Measurements from ENCODE around the gene TP53RK.
A peak's percentile ranks its signal among the peaks of the same experiment; 100 is the strongest.

The TP53RK gene

GRCh38 chr20:46688151-46689081, 828 bp downstream of the TP53RK start:
- Histone ChIP-seq H3K9me3 (ENCODE audit: control insufficient read depth, low read length) (no peaks in the 10 kb centered on the region), H3K14ac (ENCODE audit: low read length in 2 of 2) (peak overlapping the region; percentile 90 to 97), H2AK5ac (ENCODE audit: low read length, severe bottlenecking) (peak overlapping the region; percentile 72), H3K79me1 (replicated peaks; ENCODE audit: low read length, poor library complexity, severe bottlenecking) (peaks cover 11% of the 10 kb centered on the region), H2AFZ (ENCODE audit: low read depth, low read length) (no peak overlapping the region), H3K4ac (ENCODE audit: low read depth in 1 of 2, low read length in 2 of 2) (peak overlapping the region; percentile 75 to 95), H3K4me3 (ENCODE audit: insufficient read depth in 1 of 2, low read depth in 1 of 2, low read length in 2 of 2) (peak overlapping the region; percentile 93), H3K4me1 (ENCODE audit: control insufficient read depth, insufficient read depth, low read depth, low read length) (peaks cover 4% of the 10 kb centered on the region), H3K27me3 (ENCODE audit: control insufficient read depth in 1 of 2, insufficient read depth in 1 of 2, low read length in 2 of 2) (no peaks in the 10 kb centered on the region), H3K18ac (ENCODE audit: low read depth in 1 of 2, low read length in 2 of 2) (peak overlapping the region; percentile 79 to 98), H2BK120ac (ENCODE audit: low read depth, low read length) (peak overlapping the region; percentile 88), H2BK15ac (ENCODE audit: low read depth, poor library complexity, severe bottlenecking) (peak overlapping the region; percentile 93), H4K8ac (ENCODE audit: low read length) (peak overlapping the region; percentile 99), H2BK12ac (ENCODE audit: low read length in 2 of 2) (peak overlapping the region in 1 of 2 experiments; percentile 82), H4K91ac (ENCODE audit: low read length) (peak overlapping the region; percentile 85), H3K23ac (ENCODE audit: low read length in 2 of 2) (peak overlapping the region in 1 of 2 experiments; percentile 54), H3K36me3 (ENCODE audit: control insufficient read depth in 1 of 2, insufficient read depth in 2 of 2, low read depth in 1 of 2, low read length in 2 of 2) (peaks cover 5 to 22% of the 10 kb centered on the region in 2 experiments), H3K9ac (ENCODE audit: low read length) (peak overlapping the region; percentile 95), H3K27ac (ENCODE audit: low read length, poor library complexity, severe bottlenecking) (peak overlapping the region; percentile 76), H2BK5ac (ENCODE audit: low read depth, low read length, poor library complexity, severe bottlenecking) (peak overlapping the region; percentile 94), H3K4me2 (ENCODE audit: low read length, poor library complexity, severe bottlenecking) (peak overlapping the region; percentile 53)
- DNase-seq: peak; percentile 77
- 10% methylated on average over 19 of the region's 20 CpGs for WGBS

- Histone ChIP-seq H3K4me1 (ENCODE audit: control insufficient read depth, insufficient read depth, low read depth, low read length) (peaks cover 4% of the 10 kb centered on the region), H3K36me3 (ENCODE audit: control insufficient read depth in 1 of 2, insufficient read depth in 2 of 2, low read depth in 1 of 2, low read length in 2 of 2) (peaks cover 12 to 36% of the 10 kb centered on the region in 2 experiments), H2BK120ac (ENCODE audit: low read depth, low read length) (no peak overlapping the region), H2BK12ac (ENCODE audit: low read length in 2 of 2) (peak overlapping the region in 1 of 2 experiments; percentile 32), H2BK5ac (ENCODE audit: low read depth, low read length, poor library complexity, severe bottlenecking) (no peak overlapping the region), H3K4me3 (ENCODE audit: insufficient read depth in 1 of 2, low read depth in 1 of 2, low read length in 2 of 2) (peak overlapping the region in 1 of 2 experiments; percentile 77), H3K79me1 (replicated peaks; ENCODE audit: low read length, poor library complexity, severe bottlenecking) (peaks cover 31% of the 10 kb centered on the region), H3K27ac (ENCODE audit: low read length, poor library complexity, severe bottlenecking) (peak overlapping the region; percentile 36), H2BK15ac (ENCODE audit: low read depth, poor library complexity, severe bottlenecking) (no peak overlapping the region), H2AFZ (ENCODE audit: low read depth, low read length) (no peak overlapping the region), H3K4me2 (ENCODE audit: low read length, poor library complexity, severe bottlenecking) (no peak overlapping the region), H3K23ac (ENCODE audit: low read length in 2 of 2) (no peak overlapping the region), H3K27me3 (ENCODE audit: control insufficient read depth in 1 of 2, insufficient read depth in 1 of 2, low read length in 2 of 2) (no peaks in the 10 kb centered on the region), H3K14ac (ENCODE audit: low read length in 2 of 2) (no peak overlapping the region), H3K9ac (ENCODE audit: low read length) (peak overlapping the region; percentile 90), H4K91ac (ENCODE audit: low read length) (no peak overlapping the region), H3K4ac (ENCODE audit: low read depth in 1 of 2, low read length in 2 of 2) (no peak overlapping the region), H2AK5ac (ENCODE audit: low read length, severe bottlenecking) (no peak overlapping the region), H4K8ac (ENCODE audit: low read length) (no peak overlapping the region), H3K18ac (ENCODE audit: low read depth in 1 of 2, low read length in 2 of 2) (peak overlapping the region in 1 of 2 experiments; percentile 43), H3K9me3 (ENCODE audit: control insufficient read depth, low read length) (no peaks in the 10 kb centered on the region)
- DNase-seq: peak; percentile 62
- WGBS: 29% methylated on average over 21 of the region's 23 CpGs
Observed at GRCh38 chr20:46683939-46684750, 5.1 kb downstream of the TP53RK start.

GRCh38 chr20:46683668-46683938, 5.6 kb downstream of the TP53RK start:
- Histone ChIP-seq H2BK15ac (ENCODE audit: low read depth, poor library complexity, severe bottlenecking) (no peak overlapping the region), H2BK12ac (ENCODE audit: low read length in 2 of 2) (peak overlapping the region; percentile 32 to 49), H3K4me3 (ENCODE audit: insufficient read depth in 1 of 2, low read depth in 1 of 2, low read length in 2 of 2) (peak overlapping the region in 1 of 2 experiments; percentile 77), H3K18ac (ENCODE audit: low read depth in 1 of 2, low read length in 2 of 2) (no peak overlapping the region), H3K14ac (ENCODE audit: low read length in 2 of 2) (peak overlapping the region in 1 of 2 experiments; percentile 83), H3K9me3 (ENCODE audit: control insufficient read depth, low read length) (no peaks in the 10 kb centered on the region), H4K91ac (ENCODE audit: low read length) (no peak overlapping the region), H2BK120ac (ENCODE audit: low read depth, low read length) (no peak overlapping the region), H3K9ac (ENCODE audit: low read length) (peak overlapping the region; percentile 90), H3K36me3 (ENCODE audit: control insufficient read depth in 1 of 2, insufficient read depth in 2 of 2, low read depth in 1 of 2, low read length in 2 of 2) (peaks cover 12 to 36% of the 10 kb centered on the region in 2 experiments), H2AFZ (ENCODE audit: low read depth, low read length) (no peak overlapping the region), H2AK5ac (ENCODE audit: low read length, severe bottlenecking) (no peak overlapping the region), H3K27ac (ENCODE audit: low read length, poor library complexity, severe bottlenecking) (no peak overlapping the region), H3K4ac (ENCODE audit: low read depth in 1 of 2, low read length in 2 of 2) (no peak overlapping the region), H3K23ac (ENCODE audit: low read length in 2 of 2) (peak overlapping the region in 1 of 2 experiments; percentile 68), H3K79me1 (replicated peaks; ENCODE audit: low read length, poor library complexity, severe bottlenecking) (peaks cover 33% of the 10 kb centered on the region), H3K4me1 (ENCODE audit: control insufficient read depth, insufficient read depth, low read depth, low read length) (peaks cover 4% of the 10 kb centered on the region), H3K27me3 (ENCODE audit: control insufficient read depth in 1 of 2, insufficient read depth in 1 of 2, low read length in 2 of 2) (no peaks in the 10 kb centered on the region), H4K8ac (ENCODE audit: low read length) (no peak overlapping the region), H2BK5ac (ENCODE audit: low read depth, low read length, poor library complexity, severe bottlenecking) (no peak overlapping the region), H3K4me2 (ENCODE audit: low read length, poor library complexity, severe bottlenecking) (no peak overlapping the region)
- DNase-seq: no peak
- WGBS: 60% methylated on average over 8 of the region's 8 CpGs
